Fibroblast of peridontal ligament (primary cell): Measurements from ENCODE around the gene SF3B2.
"Not testable (repeated sequence)": the region's sequence is repeated elsewhere in the genome, so short reads cannot be mapped to it uniquely, and the experiment has no call there.

Experiments used
- DNase-seq: peaks from one replicate; pipeline ENCODE4 v3.0.0-alpha.2; 2010; ENCODE audit errors: extremely low read depth

SF3B2 gene

GRCh38 chr11:66109294-66109693 lies 57.1 kb downstream of the SF3B2 start:
- no peak for DNase-seq

- DNase-seq: no peak
These were observed 59.0 kb downstream of the SF3B2 start for GRCh38 chr11:66111158-66111557.

GRCh38 chr11:66112041-66112491 lies 59.9 kb downstream of the SF3B2 start:
- no peak for DNase-seq

GRCh38 chr11:66112601-66113499 lies 60.7 kb downstream of the SF3B2 start:
- DNase-seq: peak; percentile 90

- DNase-seq: not testable (repeated sequence)
These were observed 62.8 kb downstream of the SF3B2 start for GRCh38 chr11:66114957-66115356.

GRCh38 chr11:66115638-66116301 lies 63.6 kb downstream of the SF3B2 start:
- DNase-seq: no peak

GRCh38 chr11:66116576-66117361 lies 64.6 kb downstream of the SF3B2 start:
- DNase-seq: no peak

GRCh38 chr11:66118847-66119246 lies 66.7 kb downstream of the SF3B2 start:
- no peak for DNase-seq
